Stimulated activated CD4-positive, alpha-beta T cell treated with anti-CD3 and anti-CD28 coated beads, TNF-alpha, amount 100 ng/mL, for 48 hours (primary cell): Measurements from ENCODE around the gene CALD1.

Experiments used
- DNase-seq, 3 donors: peaks; one replicate each; pipeline ENCODE4 v3.0.0-alpha.2; 2020; ENCODE audit warnings: low read depth in 3 of 3

The CALD1 gene

DNA sequence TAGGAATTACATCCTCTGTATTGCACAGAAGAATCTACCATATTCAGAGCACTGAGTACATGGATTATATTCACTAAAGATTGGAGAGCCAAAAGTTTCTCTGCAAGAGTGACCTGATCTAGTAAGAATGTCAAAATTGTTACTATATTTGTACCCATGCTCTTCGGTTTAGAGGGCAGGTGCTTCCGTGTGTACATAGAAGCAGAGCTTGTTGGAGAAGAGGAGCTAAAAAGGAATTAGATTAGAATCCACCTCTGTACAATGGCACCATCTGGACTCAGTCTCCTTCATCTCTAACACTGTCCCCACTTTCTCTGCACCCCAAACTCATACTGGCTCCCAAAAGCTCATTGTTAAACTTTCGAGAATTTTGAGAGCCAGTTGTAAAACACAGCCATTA is 8.3 kb downstream of the CALD1 start:
- DNase-seq, result no peak

DNA sequence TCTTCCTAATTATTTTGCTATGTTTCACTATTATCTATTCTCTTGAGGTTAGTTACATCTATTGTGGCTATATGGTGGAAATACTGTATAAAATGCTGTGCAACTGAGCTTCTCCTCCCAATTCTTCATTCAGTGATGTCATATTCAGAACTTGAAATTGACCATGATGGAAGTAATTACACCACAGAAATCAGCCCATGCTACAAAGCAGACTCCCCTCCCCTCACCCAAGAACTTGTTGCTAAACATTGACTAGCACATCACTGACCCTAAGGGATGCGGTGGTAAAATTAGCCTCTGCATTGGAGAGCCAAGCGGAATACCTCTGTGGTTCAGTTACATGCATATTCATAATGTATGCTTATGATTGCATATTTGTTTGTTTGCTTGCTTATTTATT is 8.8 kb downstream of the CALD1 start:
- no peak for DNase-seq

- no peak for DNase-seq
These were observed 10.7 kb downstream of the CALD1 start for GRCh38 chr7:134789967-134790685.

- no peak for DNase-seq
These were observed 13.5 kb downstream of the CALD1 start for GRCh38 chr7:134792968-134793367.

DNA sequence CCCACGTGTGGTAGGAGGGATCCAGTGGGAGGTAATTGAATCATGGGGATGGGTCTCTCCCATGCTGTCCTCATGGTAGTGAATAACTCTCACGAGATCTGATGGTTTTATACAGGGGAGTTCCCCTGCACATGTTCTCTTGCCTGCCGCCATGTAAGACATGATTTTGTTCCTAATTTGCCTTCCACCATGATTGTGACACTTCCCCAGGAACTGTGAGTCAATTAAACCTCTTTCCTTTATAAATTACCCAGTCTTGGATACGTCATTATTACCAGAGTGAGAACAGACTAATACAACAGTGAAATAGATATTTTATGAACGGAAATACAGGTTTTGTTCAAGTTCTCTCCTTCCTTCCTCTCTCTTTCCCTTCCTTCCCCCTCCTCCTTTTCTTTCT is 15.8 kb downstream of the CALD1 start:
- DNase-seq, result no peak

GRCh38 chr7:134798155-134798554 is 18.7 kb downstream of the CALD1 start:
- DNase-seq, result no peak

DNA sequence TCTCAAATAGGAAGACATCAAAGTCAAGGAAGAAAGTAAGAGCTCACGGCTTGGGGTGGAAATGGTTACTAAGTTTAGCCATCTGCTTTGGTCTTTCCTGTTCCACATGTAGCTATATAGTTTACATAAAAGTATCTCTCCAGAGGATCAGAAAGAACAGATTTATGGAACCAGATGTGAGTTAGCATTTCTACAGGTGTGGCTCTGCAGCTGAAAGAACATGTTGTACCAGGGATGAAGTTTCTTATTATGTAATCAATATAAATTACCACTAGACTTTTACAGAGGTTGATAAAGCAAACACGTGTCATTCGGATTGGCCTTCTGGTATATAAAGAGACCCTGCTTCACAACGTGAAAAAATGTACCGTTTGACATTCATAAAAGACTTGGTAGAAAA is 19.9 kb downstream of the CALD1 start:
- DNase-seq, result no peak

DNA sequence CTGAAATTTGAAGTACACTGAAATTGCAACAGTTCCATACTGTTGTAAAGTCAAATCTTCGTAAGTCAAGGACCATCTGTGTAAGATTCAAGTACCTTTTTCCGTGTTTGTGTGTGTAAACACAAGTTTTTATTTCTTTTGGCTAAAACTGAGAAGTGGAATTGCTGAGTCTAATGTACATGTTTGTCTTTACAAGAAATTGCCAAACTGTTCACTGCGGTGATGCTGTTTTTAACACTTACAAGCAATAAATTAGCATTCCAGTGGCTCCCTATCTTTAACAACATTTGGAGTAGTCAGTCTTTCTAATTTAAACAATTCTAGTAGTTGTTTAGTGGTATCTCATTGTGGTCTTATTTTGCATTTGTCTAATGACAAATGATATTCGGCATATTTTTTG is 23.3 kb downstream of the CALD1 start:
- no peak for DNase-seq

DNA sequence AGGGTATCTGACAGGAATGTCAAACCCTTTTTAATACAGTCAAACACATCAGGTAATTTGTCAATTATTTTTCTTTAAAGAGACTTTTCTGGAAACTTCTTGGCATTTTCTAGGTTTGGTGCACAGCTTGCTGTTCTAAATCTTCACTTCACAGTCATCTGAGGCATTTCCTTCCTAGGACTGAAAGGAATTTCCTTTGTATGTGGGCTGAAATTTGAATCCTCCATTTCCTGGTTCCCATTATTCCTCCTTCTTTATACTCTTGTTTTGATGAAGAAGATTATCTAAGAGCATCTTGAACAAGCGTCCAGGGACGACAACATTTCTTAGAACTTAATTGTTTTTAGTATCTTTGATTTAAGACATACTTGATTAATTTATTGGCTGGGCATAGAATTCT is 24.9 kb downstream of the CALD1 start:
- no peak for DNase-seq

GRCh38 chr7:134804854-134805253 is 25.4 kb downstream of the CALD1 start:
- no peak for DNase-seq

DNA sequence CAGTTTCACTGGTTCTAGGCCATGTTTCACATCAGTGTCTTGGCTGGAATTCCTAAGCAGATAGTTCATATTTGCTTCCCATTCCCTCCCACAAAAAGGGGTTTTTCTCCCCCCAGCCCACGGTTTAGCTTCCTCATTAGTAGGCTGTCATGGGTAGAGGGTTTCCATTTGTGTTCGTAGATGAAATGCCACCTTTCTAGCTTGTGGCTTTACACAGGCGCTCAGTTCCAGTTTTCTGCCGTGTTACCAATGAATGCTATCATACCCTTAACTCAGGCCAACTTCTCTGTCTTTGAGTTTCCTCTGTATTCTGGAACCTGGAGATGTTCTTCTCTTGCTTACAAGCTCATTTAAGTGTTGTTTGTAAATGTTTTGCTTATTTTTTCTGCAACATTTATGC is 26.8 kb downstream of the CALD1 start:
- DNase-seq, result no peak

DNA sequence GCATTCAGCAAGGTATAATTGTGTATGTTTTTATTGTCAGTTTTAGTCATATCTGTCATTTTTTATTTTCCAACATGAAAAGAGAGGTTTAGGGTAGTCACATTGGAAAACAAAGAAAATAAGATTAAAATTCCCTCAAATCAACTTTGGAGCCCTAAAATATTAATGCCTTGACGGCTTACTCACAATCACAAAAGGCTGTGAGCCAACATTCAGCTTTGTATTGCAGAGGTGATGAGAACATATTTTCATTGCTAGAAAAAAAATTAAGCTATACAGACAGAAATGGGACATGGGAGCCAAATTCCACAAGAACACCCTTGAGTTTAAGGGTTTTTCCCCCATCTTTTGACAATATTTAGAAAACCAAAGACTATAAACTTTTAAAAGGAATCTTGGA is 30.2 kb downstream of the CALD1 start:
- DNase-seq, result no peak

GRCh38 chr7:134811765-134812164 is 32.3 kb downstream of the CALD1 start:
- DNase-seq, result no peak

DNA sequence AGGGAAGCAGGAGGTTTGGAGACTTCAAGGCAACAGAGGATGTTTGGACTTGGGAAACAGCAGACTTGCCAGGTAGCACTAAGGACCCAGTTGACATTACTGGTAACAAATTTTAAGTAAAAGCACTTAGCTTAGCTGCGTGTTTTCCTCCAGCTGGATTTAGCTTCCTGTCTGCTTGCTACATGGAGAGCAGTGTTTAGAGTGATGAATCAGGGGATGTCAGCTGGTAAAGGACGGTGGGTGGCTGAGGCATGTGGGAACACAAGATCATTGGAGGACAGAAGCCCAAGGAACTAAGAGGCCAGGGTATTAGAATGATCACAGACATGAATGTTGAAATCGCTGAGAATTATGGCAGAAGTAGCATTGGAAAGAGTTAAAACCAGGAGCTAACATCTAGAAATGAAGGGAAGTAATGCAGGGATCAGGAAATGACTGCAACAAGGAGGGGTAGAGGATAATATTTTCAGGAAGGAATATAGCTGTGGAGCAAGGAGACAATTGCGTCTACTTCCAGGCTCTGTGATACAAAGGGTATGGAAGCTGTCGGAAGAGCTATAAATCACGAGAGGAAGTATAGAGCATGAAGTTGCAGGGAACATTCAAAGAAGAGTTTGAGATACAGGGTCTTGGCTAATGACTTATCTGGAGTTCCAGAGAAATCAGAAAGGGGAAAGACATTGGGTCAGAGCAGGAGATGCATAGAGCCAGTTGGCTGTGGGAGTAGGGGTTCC is 34.4 kb downstream of the CALD1 start:
- DNase-seq, result no peak

GRCh38 chr7:134814730-134815364 is 35.4 kb downstream of the CALD1 start:
- DNase-seq, result no peak

DNA sequence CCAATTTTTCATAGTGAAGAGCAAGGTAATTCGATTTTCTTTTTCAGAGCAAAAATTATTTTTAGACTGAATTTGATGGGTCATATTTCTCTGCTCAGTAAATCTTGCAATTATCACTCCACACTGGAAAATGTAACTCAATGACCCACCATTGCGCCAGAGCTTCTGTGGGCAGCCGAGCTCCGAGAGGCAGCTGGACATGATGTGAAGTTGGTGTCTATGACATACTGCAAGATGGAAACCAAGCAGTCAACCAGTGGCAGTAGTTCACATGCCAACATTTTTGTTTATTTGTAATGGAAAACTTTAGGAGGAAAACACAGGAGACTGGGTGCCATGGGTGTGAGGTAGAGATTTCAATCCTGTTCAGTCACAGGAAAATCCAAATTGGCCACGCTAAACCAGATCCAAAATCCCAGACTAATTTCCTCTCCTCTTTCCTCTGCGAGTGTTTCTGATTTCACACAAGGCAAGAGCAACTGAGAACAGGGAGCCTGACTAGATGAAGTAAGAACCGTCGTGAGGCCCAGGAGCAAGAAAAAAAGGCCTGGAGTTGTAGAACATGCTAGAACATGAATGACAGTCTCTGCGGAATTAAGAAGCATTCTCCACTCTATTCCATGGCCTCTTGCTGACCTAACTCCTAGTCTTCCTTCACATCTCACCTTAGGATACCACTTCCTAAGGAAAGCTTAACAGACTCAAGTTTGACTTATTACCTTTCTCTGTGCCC is 39.3 kb downstream of the CALD1 start:
- no peak for DNase-seq

DNA sequence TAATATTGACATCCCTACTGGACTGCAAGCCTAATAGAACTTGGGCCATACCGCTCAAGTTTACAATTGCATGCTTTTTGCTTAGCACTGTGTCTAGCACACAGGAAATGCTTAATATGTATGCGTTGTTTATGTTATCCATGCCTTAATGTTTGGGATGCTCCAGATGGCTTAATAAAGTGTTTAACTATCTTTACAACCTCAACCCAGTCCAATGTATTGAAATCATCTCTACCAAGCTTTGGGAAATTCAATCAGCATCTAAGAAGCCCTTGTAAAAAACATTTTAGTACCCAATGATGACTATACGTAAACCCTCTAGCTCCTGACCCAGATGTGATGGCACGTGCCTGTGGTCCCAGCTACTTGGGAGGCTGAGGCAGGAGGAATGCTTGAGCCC is 40.0 kb downstream of the CALD1 start:
- no peak for DNase-seq

- DNase-seq, result no peak
These were observed 40.9 kb downstream of the CALD1 start for GRCh38 chr7:134820295-134820694.

- no peak for DNase-seq
These were observed 41.3 kb downstream of the CALD1 start for GRCh38 chr7:134820778-134821177.

DNA sequence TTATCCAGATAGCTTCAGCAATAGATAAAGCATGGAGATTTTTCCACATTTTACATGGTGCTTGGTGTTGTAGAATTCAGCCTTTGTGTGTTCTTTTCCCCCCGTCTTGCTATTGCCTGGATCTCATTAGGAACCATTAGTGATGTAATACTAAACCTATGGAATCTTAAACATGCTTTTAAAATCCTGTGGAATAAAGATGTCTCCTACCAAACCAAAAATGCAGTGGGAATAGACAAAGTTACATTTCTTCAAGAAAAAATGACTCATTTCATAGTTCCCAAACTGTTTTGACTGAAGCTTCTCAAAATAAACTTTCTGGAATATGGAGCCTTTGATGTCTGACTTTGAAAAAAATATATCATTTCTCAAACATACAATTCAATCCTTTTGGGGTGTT is 44.0 kb downstream of the CALD1 start:
- DNase-seq, result no peak

DNA sequence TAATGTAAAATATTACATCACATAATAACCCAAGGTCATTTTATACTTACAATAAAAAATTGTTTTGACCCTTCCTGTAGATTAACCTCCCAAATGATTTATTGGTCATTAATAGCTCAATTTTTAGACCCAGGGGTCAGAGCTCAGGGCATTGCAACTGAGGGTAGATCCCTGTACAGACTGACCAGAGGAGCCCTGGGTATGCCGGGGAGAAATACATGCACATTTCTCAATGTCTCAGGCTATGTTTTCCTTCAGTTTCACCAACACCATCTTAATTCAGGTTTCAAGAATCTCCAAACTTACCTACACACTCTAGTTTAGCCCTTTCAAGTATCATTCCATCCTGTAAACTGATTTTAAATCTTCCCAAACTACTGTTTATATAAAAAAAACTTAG is 46.2 kb downstream of the CALD1 start:
- no peak for DNase-seq

- no peak for DNase-seq
These were observed 46.7 kb downstream of the CALD1 start for GRCh38 chr7:134826105-134826504.
